Stimulated activated CD4-positive, alpha-beta T cell treated with anti-CD3 and anti-CD28 coated beads, Interleukin-4, amount 100 ng/mL, for 48 hours (primary cell): Measurements from ENCODE around the gene PPP2R2D.

Experiments
- DNase-seq, 2 donors: peaks; one replicate each; pipeline ENCODE4 v3.0.0-alpha.2; 2020; ENCODE audit warnings: low read depth in 2 of 2

The PPP2R2D gene

GRCh38 chr10:131928248-131929095, 27.7 kb downstream of the PPP2R2D start:
- DNase-seq: peak in 1 of 2 donors; percentile 63

- no peak for DNase-seq
These were observed 28.5 kb downstream of the PPP2R2D start for GRCh38 chr10:131929122-131929845.

GRCh38 chr10:131930150-131930549, 29.3 kb downstream of the PPP2R2D start:
- DNase-seq: no peak

GRCh38 chr10:131930586-131931330, 29.9 kb downstream of the PPP2R2D start:
- DNase-seq: no peak

- no peak for DNase-seq
These were observed 31.2 kb downstream of the PPP2R2D start for GRCh38 chr10:131931981-131932380.

GRCh38 chr10:131933016-131933695, 32.3 kb downstream of the PPP2R2D start:
- DNase-seq: no peak

GRCh38 chr10:131933696-131934086, 32.9 kb downstream of the PPP2R2D start:
- DNase-seq: no peak

- no peak for DNase-seq
These were observed 34.0 kb downstream of the PPP2R2D start for GRCh38 chr10:131934769-131935168.

- no peak for DNase-seq
These were observed 34.5 kb downstream of the PPP2R2D start for GRCh38 chr10:131935260-131935659.

- no peak for DNase-seq
These were observed 35.5 kb downstream of the PPP2R2D start for GRCh38 chr10:131936294-131936693.

- no peak for DNase-seq
These were observed 35.9 kb downstream of the PPP2R2D start for GRCh38 chr10:131936736-131937135.

- no peak for DNase-seq
These were observed 37.0 kb downstream of the PPP2R2D start for GRCh38 chr10:131937836-131938235.

GRCh38 chr10:131938681-131939080, 37.9 kb downstream of the PPP2R2D start:
- no peak for DNase-seq

- DNase-seq: no peak
These were observed 41.6 kb downstream of the PPP2R2D start for GRCh38 chr10:131942455-131942854.

- DNase-seq: no peak
These were observed 42.4 kb downstream of the PPP2R2D start for GRCh38 chr10:131943021-131943814.

- DNase-seq: no peak
These were observed 43.6 kb downstream of the PPP2R2D start for GRCh38 chr10:131944412-131944811.

- no peak for DNase-seq
These were observed 44.3 kb downstream of the PPP2R2D start for GRCh38 chr10:131944976-131945695.

GRCh38 chr10:131946321-131946751, 45.5 kb downstream of the PPP2R2D start:
- DNase-seq: no peak

- no peak for DNase-seq
These were observed 46.1 kb downstream of the PPP2R2D start for GRCh38 chr10:131946880-131947279.
